ENCODE data around the gene LPIN2. TPM values are rescaled to one million over a fixed set of nuclear protein-coding genes. Genes with fewer than 3 reads are reported as not detected.

The LPIN2 gene
- total RNA-seq, 1 donor from 2014 or later = 6.3 TPM

- FAIRE-seq (no peak), DNase-seq (ENCODE audit: low read depth) (no peak)
- Histone ChIP-seq H3K27me3 (ENCODE audit: control insufficient read depth, insufficient read depth, low read length) (no peaks in the 10 kb centered on the region), H3K4me3 (ENCODE audit: low read depth, low read length) (no peak overlapping the region), H3K36me3 (ENCODE audit: control insufficient read depth, insufficient read depth, low read length) (no peaks in the 10 kb centered on the region)
- no peak for TF ChIP-seq CTCF (IDR thresholded peaks at IDR 0.05; ENCODE audit: insufficient read depth, low read length, severe bottlenecking)
Measured at GRCh38 chr18:3016585-3017297, 3.8 kb upstream of the LPIN2 start.

GRCh38 chr18:3015851-3016250 lies 2.9 kb upstream of the LPIN2 start:
- H3K4me3 ChIP-seq (ENCODE audit: low read depth, low read length) = no peak overlapping the region
- H3K36me3 ChIP-seq (ENCODE audit: control insufficient read depth, insufficient read depth, low read length) = no peaks in the 10 kb centered on the region
- DNase-seq (ENCODE audit: low read depth) (no peak), FAIRE-seq (no peak)
- H3K27me3 ChIP-seq (ENCODE audit: control insufficient read depth, insufficient read depth, low read length) = no peaks in the 10 kb centered on the region
- TF ChIP-seq CTCF (IDR thresholded peaks at IDR 0.05; ENCODE audit: insufficient read depth, low read length, severe bottlenecking) = no peak

GRCh38 chr18:3015204-3015592 lies 2.3 kb upstream of the LPIN2 start:
- DNase-seq (ENCODE audit: low read depth) = peak; percentile 86
- H3K27me3 ChIP-seq (ENCODE audit: control insufficient read depth, insufficient read depth, low read length) = no peaks in the 10 kb centered on the region
- H3K4me3 ChIP-seq (ENCODE audit: low read depth, low read length) = no peak overlapping the region
- H3K36me3 ChIP-seq (ENCODE audit: control insufficient read depth, insufficient read depth, low read length) = no peaks in the 10 kb centered on the region
- FAIRE-seq = no peak
- TF ChIP-seq CTCF (IDR thresholded peaks at IDR 0.05; ENCODE audit: insufficient read depth, low read length, severe bottlenecking) = no peak

- TF ChIP-seq CTCF (IDR thresholded peaks at IDR 0.05; ENCODE audit: insufficient read depth, low read length, severe bottlenecking) = no peak
- Histone ChIP-seq H3K27me3 (ENCODE audit: control insufficient read depth, insufficient read depth, low read length) (no peaks in the 10 kb centered on the region), H3K36me3 (ENCODE audit: control insufficient read depth, insufficient read depth, low read length) (no peaks in the 10 kb centered on the region), H3K4me3 (ENCODE audit: low read depth, low read length) (no peak overlapping the region)
- FAIRE-seq (no peak), DNase-seq (ENCODE audit: low read depth) (no peak)
Measured at GRCh38 chr18:3014503-3015203, 1.7 kb upstream of the LPIN2 start.

- Histone ChIP-seq H3K27me3 (ENCODE audit: control insufficient read depth, insufficient read depth, low read length) (no peaks in the 10 kb centered on the region), H3K36me3 (ENCODE audit: control insufficient read depth, insufficient read depth, low read length) (no peaks in the 10 kb centered on the region), H3K4me3 (ENCODE audit: low read depth, low read length) (peak overlapping the region; percentile 54)
- no peak for DNase-seq (ENCODE audit: low read depth)
- no peak for TF ChIP-seq CTCF (IDR thresholded peaks at IDR 0.05; ENCODE audit: insufficient read depth, low read length, severe bottlenecking)
- FAIRE-seq = no peak
Measured at GRCh38 chr18:3012136-3013023, 564 bp downstream of the LPIN2 start.
